CD4-positive, CD25-positive, alpha-beta regulatory T cell (primary cell): ENCODE data around the gene SPDYE2. TPM values are rescaled to one million over a fixed set of nuclear protein-coding genes. Genes with fewer than 3 reads are reported as not detected.
"Not testable (repeated sequence)": the region's sequence is repeated elsewhere in the genome, so short reads cannot be mapped to it uniquely, and the experiment has no call there.

ENCODE experiments used
- ATAC-seq, 2 donors: fragments of 150-1000 bp; cut with Tn5 transposase; one replicate each; pipeline ENCODE4 v1.10.0; 2021; ENCODE audit warnings: low read depth in 2 of 2, moderate number of reproducible peaks in 2 of 2, moderate library complexity in 1 of 2
- DNase-seq, 3 donors: peaks; one replicate each; pipeline versions ENCODE4 v3.0.0 to v3.0.0-alpha.2; 2012 to 2022; ENCODE audit warnings: mixed read lengths in 1 of 3
- H3K27ac ChIP-seq: one replicate; pipeline ENCODE4 v1.7.0; 2013; ENCODE audit warnings: mild to moderate bottlenecking, low read length; ENCODE audit not compliant: insufficient read depth, poor library complexity, severe bottlenecking
- H3K27me3 ChIP-seq: one replicate; pipeline ENCODE4 v1.7.0; 2013; ENCODE audit warnings: low read length; ENCODE audit not compliant: control insufficient read depth, insufficient read depth
- H3K36me3 ChIP-seq: one replicate; pipeline ENCODE4 v1.7.0; 2013; ENCODE audit warnings: mild to moderate bottlenecking, low read length, moderate library complexity; ENCODE audit not compliant: control insufficient read depth, insufficient read depth
- H3K4me1 ChIP-seq: 2 replicates; pipeline ENCODE4 v1.7.0; 2013; ENCODE audit warnings: mild to moderate bottlenecking, low read length; ENCODE audit not compliant: insufficient read depth, control insufficient read depth, poor library complexity, severe bottlenecking
- H3K4me3 ChIP-seq: one replicate; pipeline ENCODE4 v1.7.0; 2013; ENCODE audit warnings: low read depth, mild to moderate bottlenecking, low read length, moderate library complexity
- H3K9me3 ChIP-seq, 2 experiments: 1 replicate in 1 of 2; 2 replicates in 1 of 2; pipeline ENCODE4 v1.7.0; 2013; ENCODE audit warnings: low read length in 2 of 2, mild to moderate bottlenecking in 1 of 2, moderate library complexity in 1 of 2; ENCODE audit not compliant: control insufficient read depth in 2 of 2
- H3K27ac Mint-ChIP-seq, 3 donors: one replicate each; pipeline ENCODE4 v1.8.0; 2020 to 2022; ENCODE audit warnings: mild to moderate bottlenecking in 3 of 3, mixed read lengths in 3 of 3, moderate library complexity in 2 of 3
- H3K27me3 Mint-ChIP-seq: one replicate; pipeline ENCODE4 v1.8.0; 2022; ENCODE audit warnings: mild to moderate bottlenecking, mixed read lengths
- H3K36me3 Mint-ChIP-seq: one replicate; pipeline ENCODE4 v1.8.0; 2020; ENCODE audit warnings: mixed read lengths
- H3K4me1 Mint-ChIP-seq, 4 donors: one replicate each; pipeline ENCODE4 v1.8.0; 2020 to 2022; ENCODE audit warnings: mixed read lengths in 4 of 4, mild to moderate bottlenecking in 1 of 4
- H3K4me3 Mint-ChIP-seq, 4 donors: one replicate each; pipeline ENCODE4 v1.8.0; 2020 to 2022; ENCODE audit warnings: mild to moderate bottlenecking in 4 of 4, mixed read lengths in 4 of 4, moderate library complexity in 3 of 4
- H3K9me3 Mint-ChIP-seq, 7 donors: one replicate each; pipeline ENCODE4 v1.8.0; 2020 to 2022; ENCODE audit warnings: mixed read lengths in 7 of 7, mild to moderate bottlenecking in 3 of 7, moderate library complexity in 2 of 7
- polyA plus RNA-seq, 4 donors: library from polyadenylated mRNA; unstranded; fragments of 300-500 nt; fragmentation: Illumina TruSeq; gene quantifications; one replicate each; pipeline ENCODE4 v1.2.3, GENCODE V29; 2021
- total RNA-seq: library from RNA; stranded (reverse); gene quantifications from one replicate; pipeline ENCODE4 v1.2.3, GENCODE V29; 2022

Gene SPDYE2
- total and polyA plus RNA-seq, 5 donors from 2014 or later, result 0.19 to 0.66 (median 0.39) TPM

DNA sequence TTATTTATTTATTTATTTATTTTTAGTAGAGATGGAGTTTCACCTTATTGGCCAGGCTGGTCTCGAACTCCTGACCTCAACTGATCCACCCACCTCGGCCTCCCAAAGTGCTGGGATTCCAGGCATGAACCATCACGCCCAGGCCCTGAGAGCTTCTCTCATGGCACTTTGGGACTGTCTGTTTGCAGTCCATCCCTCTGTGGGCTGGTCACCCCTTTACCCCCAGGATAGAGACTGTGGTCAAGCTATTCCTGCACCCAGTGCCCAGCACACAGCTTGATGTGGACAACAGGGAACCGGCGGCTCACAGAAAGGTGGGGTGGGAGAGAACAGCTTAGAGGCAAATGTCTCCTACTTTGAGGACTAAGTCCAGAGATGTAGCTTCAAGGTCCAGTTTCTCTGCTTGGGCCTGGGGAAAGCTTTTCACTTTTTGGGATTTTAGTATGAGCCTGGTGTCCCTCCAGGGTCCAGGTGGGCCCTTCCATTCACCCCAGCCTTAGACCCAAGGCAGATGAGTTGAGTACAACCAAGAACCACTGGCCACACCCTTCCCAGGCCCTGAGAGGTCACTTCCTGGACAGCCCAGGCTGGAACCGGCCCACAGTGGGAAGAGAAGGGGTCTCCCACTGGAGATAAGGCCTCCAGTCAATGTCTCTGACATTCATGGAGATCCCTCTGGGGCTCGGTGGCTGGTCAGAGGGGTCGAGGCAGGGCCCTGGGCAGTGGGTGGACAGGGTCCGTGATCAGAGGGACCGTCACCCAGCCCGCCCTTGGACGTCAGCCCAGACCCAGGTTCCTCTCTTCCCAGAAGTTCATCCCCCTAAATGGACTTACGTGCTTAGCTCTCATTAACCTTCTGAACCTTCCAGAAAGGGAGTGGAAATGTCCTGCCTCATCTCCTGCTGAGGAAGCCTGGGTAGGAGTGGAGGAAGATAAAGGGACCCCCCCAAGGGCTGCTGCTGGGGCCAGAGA is 22.9 kb upstream of the SPDYE2 start:
- not testable (repeated sequence) for DNase-seq, H3K4me1 Mint-ChIP-seq, H3K27me3 ChIP-seq, H3K4me1 ChIP-seq, H3K9me3 ChIP-seq, ATAC-seq, H3K9me3 Mint-ChIP-seq, H3K4me3 ChIP-seq, H3K36me3 Mint-ChIP-seq, H3K36me3 ChIP-seq, H3K27ac Mint-ChIP-seq, H3K4me3 Mint-ChIP-seq, H3K27ac ChIP-seq, H3K27me3 Mint-ChIP-seq

DNA sequence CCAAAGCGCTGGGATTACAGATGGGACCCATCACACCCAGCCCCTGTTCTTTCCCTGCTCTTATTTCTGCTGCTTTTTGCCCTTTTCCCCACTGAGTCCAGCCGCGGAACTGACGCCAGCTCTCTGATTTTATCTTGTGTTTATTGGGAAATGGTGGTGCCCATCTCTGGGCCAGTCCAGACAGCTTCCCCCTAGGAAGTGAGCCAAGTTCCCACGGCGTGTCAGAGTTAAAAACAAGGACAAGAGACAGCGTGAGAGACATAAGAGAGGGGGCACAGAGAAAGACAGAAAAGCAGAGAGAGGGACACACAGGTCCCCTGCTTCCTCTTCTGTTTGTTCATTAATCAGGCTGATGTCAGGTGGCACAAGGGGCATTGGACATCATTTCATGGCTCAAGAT is 19.4 kb upstream of the SPDYE2 start:
- not testable (repeated sequence) for H3K4me1 ChIP-seq, H3K27ac Mint-ChIP-seq, H3K4me1 Mint-ChIP-seq, H3K27me3 ChIP-seq, H3K9me3 Mint-ChIP-seq, H3K36me3 ChIP-seq, H3K4me3 ChIP-seq, H3K36me3 Mint-ChIP-seq, H3K4me3 Mint-ChIP-seq, H3K9me3 ChIP-seq, H3K27me3 Mint-ChIP-seq, ATAC-seq, H3K27ac ChIP-seq, DNase-seq

DNA sequence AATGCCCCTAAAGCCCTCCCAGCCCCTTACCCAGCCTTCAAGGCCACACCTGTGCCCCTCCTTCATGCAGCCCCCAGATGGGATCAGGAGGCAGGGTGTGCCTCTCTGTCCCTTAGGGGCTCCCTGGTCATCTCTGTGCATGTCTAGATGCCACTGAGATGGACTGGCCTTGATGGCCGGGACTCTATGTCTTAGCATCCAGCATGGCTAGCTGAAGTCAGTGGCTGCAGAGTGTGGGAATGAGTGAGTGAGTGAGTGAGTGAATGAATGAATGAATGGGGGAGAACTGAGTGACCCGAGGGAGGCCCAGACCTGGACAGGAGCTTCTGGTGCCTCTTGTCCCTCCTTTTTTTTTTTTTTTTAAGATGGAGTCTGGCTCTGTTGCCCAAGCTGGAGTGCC is 18.9 kb upstream of the SPDYE2 start:
- not testable (repeated sequence) for H3K4me3 ChIP-seq, H3K27ac Mint-ChIP-seq, H3K4me1 Mint-ChIP-seq, H3K27ac ChIP-seq, DNase-seq, H3K36me3 ChIP-seq, H3K4me3 Mint-ChIP-seq, ATAC-seq, H3K27me3 ChIP-seq, H3K36me3 Mint-ChIP-seq, H3K4me1 ChIP-seq, H3K9me3 ChIP-seq, H3K9me3 Mint-ChIP-seq, H3K27me3 Mint-ChIP-seq

DNA sequence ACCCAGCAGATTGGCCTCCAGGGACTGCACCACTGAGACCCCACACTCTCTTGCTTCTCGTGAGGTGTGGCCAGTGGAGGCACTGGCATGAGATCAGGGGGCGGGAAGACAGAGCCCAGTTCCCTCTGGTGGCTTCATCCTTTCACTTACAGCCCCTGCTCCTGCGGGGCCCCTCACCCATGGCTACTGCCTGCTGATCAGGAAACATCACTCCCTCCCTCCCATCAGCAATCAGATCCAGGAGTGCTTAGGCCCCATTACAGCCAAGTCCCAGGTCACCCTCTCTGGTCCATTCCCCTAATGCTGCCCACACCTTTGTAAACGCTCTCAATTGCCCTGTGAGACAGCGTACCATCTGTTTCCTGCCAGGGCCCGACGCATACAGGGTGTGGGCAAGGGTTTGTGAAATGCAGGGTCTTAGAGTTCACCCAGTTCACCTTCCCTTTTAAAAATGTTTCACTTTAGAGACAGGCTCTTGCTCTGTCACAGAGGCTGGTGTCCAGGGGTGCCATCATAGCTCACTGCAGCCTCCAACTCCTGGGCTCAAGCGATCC is 15.9 kb upstream of the SPDYE2 start:
- not testable (repeated sequence) for H3K36me3 Mint-ChIP-seq, H3K27me3 ChIP-seq, DNase-seq, H3K4me1 Mint-ChIP-seq, H3K9me3 Mint-ChIP-seq, H3K4me3 Mint-ChIP-seq, H3K4me3 ChIP-seq, H3K27me3 Mint-ChIP-seq, H3K27ac ChIP-seq, H3K4me1 ChIP-seq, H3K36me3 ChIP-seq, H3K9me3 ChIP-seq, H3K27ac Mint-ChIP-seq, ATAC-seq

DNA sequence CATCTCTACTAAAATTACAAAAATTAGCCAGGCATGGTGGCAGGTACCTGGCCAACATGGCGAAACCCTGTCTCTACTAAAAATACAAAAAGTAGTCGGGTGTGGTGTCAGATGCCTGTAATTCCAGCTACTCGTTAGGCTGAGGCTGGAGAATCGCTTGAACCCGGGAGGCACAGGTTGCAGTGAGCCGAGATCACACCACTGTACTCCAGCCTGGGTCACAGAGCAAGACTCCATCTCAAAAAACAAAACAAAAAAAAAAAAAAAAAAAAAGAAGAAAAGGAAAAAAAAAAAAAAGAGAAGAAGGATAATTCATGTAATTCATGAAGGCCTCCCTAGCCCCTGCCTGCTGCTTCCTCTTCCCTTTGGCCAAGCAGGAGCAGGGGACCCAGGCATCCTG is 10.4 kb upstream of the SPDYE2 start:
- not testable (repeated sequence) for H3K27me3 ChIP-seq, H3K9me3 ChIP-seq, H3K9me3 Mint-ChIP-seq, H3K4me1 ChIP-seq, H3K36me3 Mint-ChIP-seq, DNase-seq, H3K27ac Mint-ChIP-seq, H3K36me3 ChIP-seq, H3K27ac ChIP-seq, H3K4me3 Mint-ChIP-seq, H3K27me3 Mint-ChIP-seq, H3K4me1 Mint-ChIP-seq, H3K4me3 ChIP-seq, ATAC-seq

DNA sequence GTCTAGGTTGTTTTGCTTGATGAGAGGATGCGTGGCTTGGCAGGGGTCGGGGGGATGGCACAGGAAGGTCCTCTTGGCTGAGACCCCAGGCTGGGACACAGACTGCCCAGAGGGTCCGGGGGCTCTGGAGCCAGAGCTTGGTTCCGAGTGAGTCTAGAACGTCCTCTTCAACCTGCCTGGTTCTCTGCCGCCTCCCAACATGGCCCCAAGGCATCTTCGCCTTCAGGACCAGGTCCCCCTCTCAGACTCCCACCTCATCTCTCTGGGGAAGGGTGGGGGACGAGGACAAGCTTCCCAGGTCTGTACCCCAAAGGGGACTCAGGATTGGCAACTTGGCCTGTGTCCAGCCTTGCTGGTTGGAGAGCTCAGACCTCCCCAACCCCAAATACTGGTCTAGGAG is 8.9 kb upstream of the SPDYE2 start:
- H3K36me3 Mint-ChIP-seq, H3K27me3 ChIP-seq, DNase-seq: not testable (repeated sequence)

DNA sequence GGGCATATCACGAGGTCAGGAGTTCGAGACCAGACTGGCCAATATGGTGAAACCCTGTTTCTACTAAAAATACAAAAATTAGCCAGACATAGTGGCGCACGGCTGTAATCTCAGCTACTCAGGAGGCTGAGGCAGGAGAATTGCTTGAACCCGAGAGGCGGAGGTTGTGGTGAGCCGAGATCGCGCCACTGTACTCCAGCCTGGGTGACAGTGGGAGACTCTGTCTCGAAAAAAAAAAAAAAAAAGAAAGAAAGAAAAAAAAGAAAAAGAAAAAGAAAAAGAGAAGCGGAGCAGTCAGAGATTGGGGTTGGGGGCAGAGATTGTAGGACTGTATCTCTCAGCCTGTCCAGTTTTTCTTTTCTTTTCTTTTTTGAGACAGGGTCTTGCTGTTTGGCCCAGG is 8.3 kb upstream of the SPDYE2 start:
- H3K4me3 Mint-ChIP-seq, H3K27ac Mint-ChIP-seq: not testable (repeated sequence)

More for the DNA sequence above, 8.9 kb upstream of the SPDYE2 start:
- not testable (repeated sequence) for H3K9me3 ChIP-seq, H3K4me3 ChIP-seq, H3K4me1 Mint-ChIP-seq, H3K27ac ChIP-seq, H3K4me3 Mint-ChIP-seq, ATAC-seq, H3K4me1 ChIP-seq, H3K9me3 Mint-ChIP-seq, H3K36me3 ChIP-seq, H3K27ac Mint-ChIP-seq, H3K27me3 Mint-ChIP-seq

DNA sequence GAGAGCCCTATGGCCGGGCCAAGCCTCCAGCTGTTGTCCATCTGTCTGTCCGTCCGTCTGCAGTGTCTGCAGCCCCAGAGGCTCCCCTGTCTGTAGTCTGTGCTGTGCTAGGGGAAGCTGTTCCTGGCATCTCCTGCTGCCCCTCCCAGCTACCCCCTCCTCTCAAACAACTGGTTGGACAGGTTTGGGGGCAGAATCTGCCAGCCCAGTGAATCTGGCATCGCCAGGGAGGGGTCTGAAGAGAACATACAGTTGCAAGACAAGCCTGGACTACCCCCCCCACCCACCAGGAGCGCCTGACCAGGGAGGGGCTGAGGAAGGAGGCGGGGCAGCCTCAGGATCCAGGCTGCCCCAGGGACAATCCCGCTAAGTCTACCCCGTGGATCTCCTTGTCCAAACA is 7.4 kb upstream of the SPDYE2 start, which contains the start of gene UPK3BL2:
Gene UPK3BL2, minus strand, starts transcription at position 101 of the 400 bp plus-strand sequence. Its CDS starts 60 bp downstream, at position 41.
- not testable (repeated sequence) for H3K4me1 Mint-ChIP-seq, ATAC-seq, H3K27ac ChIP-seq, H3K36me3 ChIP-seq, H3K4me1 ChIP-seq, DNase-seq, H3K9me3 ChIP-seq, H3K27me3 Mint-ChIP-seq, H3K4me3 Mint-ChIP-seq, H3K9me3 Mint-ChIP-seq, H3K36me3 Mint-ChIP-seq, H3K27ac Mint-ChIP-seq, H3K27me3 ChIP-seq, H3K4me3 ChIP-seq

More for the DNA sequence above, 8.3 kb upstream of the SPDYE2 start:
- H3K36me3 Mint-ChIP-seq, H3K27me3 ChIP-seq, H3K4me3 ChIP-seq, H3K27ac ChIP-seq, H3K36me3 ChIP-seq, ATAC-seq, DNase-seq, H3K9me3 Mint-ChIP-seq, H3K4me1 ChIP-seq, H3K27me3 Mint-ChIP-seq, H3K9me3 ChIP-seq, H3K4me1 Mint-ChIP-seq: not testable (repeated sequence)
